ENCODE results near the gene CUBN. TPM values are rescaled to one million over a fixed set of nuclear protein-coding genes. Genes with fewer than 3 reads are reported as not detected.

CUBN gene
- total and polyA plus RNA-seq, 10 of the 15 experiments (the other 5 are each of a cell fraction or from before 2014, with no cell fraction given) = under 0.01 to 0.14 (median 0.02) TPM; not detected in 6

- TF ChIP-seq NRF1 (conservative IDR thresholded peaks at IDR 0.05; ENCODE audit: low read depth, low read length) (no peak), RCOR1 (conservative IDR thresholded peaks at IDR 0.05; ENCODE audit: low read depth, low read length) (no peak), ZNF274 (IDR thresholded peaks at IDR 0.05; ENCODE audit: insufficient read depth, insufficient read length) (no peak), HDAC6 (IDR thresholded peaks at IDR 0.05; ENCODE audit: unreplicated experiment) (no peak)
Observed at GRCh38 chr10:16929069-16929468, 200.5 kb downstream of the CUBN start (continued).

GRCh38 chr10:16927546-16927945 lies 202.1 kb downstream of the CUBN start:
- no peak overlapping the region for H2AFZ ChIP-seq (ENCODE audit: control insufficient read depth, low read depth, low read length)
- no peak overlapping the region for H3K4me3 ChIP-seq
- TF ChIP-seq SRF (IDR thresholded peaks at IDR 0.05; ENCODE audit: low read depth in 2 of 2, low read length in 2 of 2) = no peak
- no peak for TF ChIP-seq ZZZ3 (IDR thresholded peaks at IDR 0.05; ENCODE audit: control insufficient read depth, insufficient read length, low read depth)
- TF ChIP-seq CHD2 (IDR thresholded peaks at IDR 0.05; ENCODE audit: borderline replicate concordance, low read depth, low read length) = no peak
- TF ChIP-seq LARP7 (IDR thresholded peaks at IDR 0.05) = no peak
- TF ChIP-seq ZBED1 (IDR thresholded peaks at IDR 0.05; ENCODE audit: borderline replicate concordance) = no peak
- TF ChIP-seq ZNF384 (IDR thresholded peaks at IDR 0.05; ENCODE audit: borderline replicate concordance, low read depth, low read length) = no peak
- no peak for TF ChIP-seq JUND (IDR thresholded peaks at IDR 0.05; ENCODE audit: low read depth, low read length)
- no peak for TF ChIP-seq CEBPB (IDR thresholded peaks at IDR 0.05; ENCODE audit: borderline replicate concordance in 1 of 2, low read depth in 2 of 2, low read length in 2 of 2)
- TF ChIP-seq MEF2B (IDR thresholded peaks at IDR 0.05; ENCODE audit: partially characterized antibody, poor library complexity, severe bottlenecking) = no peak
- TF ChIP-seq ZBTB33 (IDR thresholded peaks at IDR 0.05) = no peak
- no peak for TF ChIP-seq MTA2 (IDR thresholded peaks at IDR 0.05; ENCODE audit: low read depth)
- no peak for TF ChIP-seq SUPT20H (IDR thresholded peaks at IDR 0.05; ENCODE audit: borderline replicate concordance, control insufficient read depth, low read depth, low read length)
- no peak for TF ChIP-seq ZNF24 (IDR thresholded peaks at IDR 0.05)
- TF ChIP-seq IKZF1 (conservative IDR thresholded peaks at IDR 0.05) = no peak
- no peak for TF ChIP-seq CREB1 (IDR thresholded peaks at IDR 0.05; ENCODE audit: low read depth)
- no peak for TF ChIP-seq HDGF (IDR thresholded peaks at IDR 0.05)
- no peak for TF ChIP-seq RBBP5 (conservative IDR thresholded peaks at IDR 0.05)
- DNase-seq (ENCODE audit: low read depth, low spot score) = no peak
- H3K4me2 ChIP-seq (ENCODE audit: control insufficient read depth, insufficient read depth) = no peak overlapping the region
- no peaks in the 10 kb centered on the region for H3K36me3 ChIP-seq (ENCODE audit: control insufficient read depth in 2 of 2, insufficient read depth in 2 of 2, low read length in 1 of 2)
- no TSS peak for BruUV-seq (replicated peaks)
- 19% methylated on average over 4 of the region's 4 CpGs for WGBS (ENCODE audit: insufficient coverage, insufficient replicate concordance, low lambda C conversion rate, missing lambda C conversion rate)
- CTCF ChIA-PET = interaction anchor here (0.6 kb wide), 1 partner anchor 1294 kb away, joined by 3 read pairs; no protein-coding TSS in a partner anchor
- H3K9ac ChIP-seq (ENCODE audit: control insufficient read depth, insufficient read depth, low read length) = no peak overlapping the region
- no peaks in the 10 kb centered on the region for H3K27me3 ChIP-seq (replicated peaks in 1 of 2; ENCODE audit: control insufficient read depth in 2 of 2, insufficient read depth in 2 of 2, low read length in 1 of 2)
- H3K79me2 ChIP-seq (ENCODE audit: control insufficient read depth, insufficient read depth, low read length) = no peaks in the 10 kb centered on the region
- intact Hi-C loops (cut with micrococcal nuclease; ENCODE audit: unreplicated experiment) (no loop called here), in situ Hi-C loops (cut with MboI) (no loop called here)
- RAD21 ChIA-PET (ENCODE audit: unreplicated experiment) = no interaction called here
- POLR2A ChIA-PET = no interaction called here
- no peak for FAIRE-seq
- H3K9me3 ChIP-seq (replicated peaks; ENCODE audit: control insufficient read depth, insufficient read depth, low read length) = no peaks in the 10 kb centered on the region
- no peak overlapping the region for H3K27ac ChIP-seq (ENCODE audit: control insufficient read depth, insufficient read depth)
- H3K4me1 ChIP-seq (ENCODE audit: control insufficient read depth, insufficient read depth, low read length) = no peaks in the 10 kb centered on the region
- no peaks in the 10 kb centered on the region for H4K20me1 ChIP-seq (ENCODE audit: control insufficient read depth, insufficient read depth)
- ATAC-seq = no peak
- SMC1A ChIA-PET (ENCODE audit: uncharacterized antibody, unreplicated experiment) = no interaction called here

All from GM12878 (cell line).